Measurements from ENCODE around the gene SLC1A6. TPM values are rescaled to one million over a fixed set of nuclear protein-coding genes. Genes with fewer than 3 reads are reported as not detected.

The SLC1A6 gene
- total RNA-seq: not detected in 2 replicates

DNA sequence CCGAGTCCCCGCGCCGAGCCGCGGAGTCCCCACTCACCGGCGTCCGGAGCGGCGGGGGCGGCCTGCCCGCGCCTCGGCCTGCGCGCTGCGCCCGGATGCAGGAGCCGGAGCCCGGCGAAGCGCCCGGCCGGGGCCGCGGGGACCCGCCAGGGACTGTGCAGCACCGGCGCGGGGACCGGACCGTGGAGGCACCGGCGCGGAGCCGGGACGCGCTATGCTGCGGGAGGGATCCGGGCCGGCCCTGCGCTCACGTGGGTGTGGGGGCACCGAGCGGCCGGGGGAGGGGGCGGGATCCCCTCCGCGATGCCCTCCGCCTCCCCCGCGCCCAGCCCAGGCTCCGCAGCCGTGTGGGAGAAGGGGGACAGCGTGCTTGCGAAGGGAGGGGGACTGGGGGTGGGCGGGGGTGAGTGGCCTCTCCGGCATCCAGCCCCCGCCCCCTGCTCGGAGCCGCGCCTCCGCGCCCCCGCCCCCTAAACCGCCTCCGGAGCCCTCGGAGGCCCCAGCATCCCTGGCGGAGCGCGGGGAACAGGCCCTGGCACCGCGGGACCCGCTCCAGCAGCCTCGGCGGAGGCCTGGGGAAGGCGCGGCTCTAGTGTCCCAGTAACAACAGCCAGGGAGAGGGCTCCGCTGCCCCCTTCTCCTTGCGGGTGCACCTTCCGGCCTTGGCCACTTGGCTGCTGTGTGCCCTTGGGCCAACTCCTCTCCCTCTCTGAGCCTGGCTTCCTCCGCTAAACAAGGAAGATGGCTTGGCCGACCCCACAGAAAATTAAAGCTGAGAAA is at the start of gene SLC1A6:
Gene SLC1A6 (minus strand): TSS at position 389 of the 780 bp plus-strand sequence. CDS start 6,954 bp downstream, outside the sequence.

DNA sequence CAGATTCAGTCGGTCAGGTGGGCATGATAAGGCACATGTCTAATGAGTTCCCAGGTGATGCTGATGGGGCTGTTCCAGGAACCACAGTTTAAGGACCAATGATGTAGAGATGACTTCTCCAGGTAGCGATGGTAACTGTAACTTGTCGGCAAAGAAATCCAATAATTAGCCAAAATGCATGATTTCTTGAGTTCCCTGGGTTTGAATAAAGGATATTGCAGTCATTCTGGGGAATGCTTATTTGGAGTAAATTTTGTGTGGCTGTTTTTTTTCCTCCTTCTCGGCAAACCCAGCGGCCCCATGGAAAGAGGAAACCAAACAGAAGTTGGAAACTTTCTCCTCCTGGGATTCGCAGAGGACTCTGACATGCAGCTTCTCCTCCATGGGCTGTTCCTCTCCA is 38.5 kb downstream of the SLC1A6 start, which contains the start of gene OR7C2:
Gene OR7C2 (plus strand): TSS at position 301 of the 400 bp plus-strand sequence. CDS start 0 bp downstream, at position 301.

Other genes with a start within 250 kb of the SLC1A6 start
- not detected in 2 replicates for gene ADGRE2, start 201.3 kb downstream of the SLC1A6 start, total RNA-seq
- gene OR7A5, start 144.7 kb downstream of the SLC1A6 start, total RNA-seq: not detected in 2 replicates
- not detected in 2 replicates for gene OR7C1, start 144.7 kb downstream of the SLC1A6 start, total RNA-seq
- gene OR7A10, start 130.9 kb downstream of the SLC1A6 start, total RNA-seq: not detected in 2 replicates
- not detected in 2 replicates for gene OR7A17, start 93.7 kb downstream of the SLC1A6 start, total RNA-seq
- not detected in 2 replicates for gene OR7C2, start 38.4 kb downstream of the SLC1A6 start, total RNA-seq
- not detected in 2 replicates for gene CASP14, start 69.6 kb upstream of the SLC1A6 start, total RNA-seq
- not detected in 2 replicates for gene OR1I1, start 102.3 kb upstream of the SLC1A6 start, total RNA-seq
- 30.4 and 40.0 TPM in 2 replicates for gene SYDE1, start 127.5 kb upstream of the SLC1A6 start, total RNA-seq
- gene NOTCH3, start 221.1 kb upstream of the SLC1A6 start, total RNA-seq: 13.8 and 51.1 TPM in 2 replicates

Measured in smooth muscle cell of trachea (primary cell).